GM21723 (cell line): Measurements from ENCODE around the gene TTC36.
"Not testable (repeated sequence)": the region's sequence is repeated elsewhere in the genome, so short reads cannot be mapped to it uniquely, and the experiment has no call there.

Experiments
- ATAC-seq: cut with Tn5 transposase; IDR thresholded peaks from one replicate; pipeline ENCODE4 v1.9.1; 2021; ENCODE audit warnings: mild to moderate bottlenecking, moderate library complexity; ENCODE audit not compliant: unreplicated experiment

Gene TTC36

GRCh38 chr11:118527109-118527508 lies at the start of gene TTC36:
Gene TTC36, plus strand, starts transcription at chr11:118527474. Its CDS starts 21 bp downstream, at chr11:118527495.
- ATAC-seq: no peak

GRCh38 chr11:118481238-118481637 lies 46.0 kb upstream of the TTC36 start:
- not testable (repeated sequence) for ATAC-seq

GRCh38 chr11:118484405-118484804 lies 42.9 kb upstream of the TTC36 start:
- no peak for ATAC-seq

GRCh38 chr11:118485273-118485672 lies 42.0 kb upstream of the TTC36 start:
- ATAC-seq: no peak

GRCh38 chr11:118488480-118489109 lies 38.7 kb upstream of the TTC36 start:
- ATAC-seq: no peak

GRCh38 chr11:118491041-118491440 lies 36.2 kb upstream of the TTC36 start:
- no peak for ATAC-seq

GRCh38 chr11:118497831-118498230 lies 29.4 kb upstream of the TTC36 start:
- no peak for ATAC-seq

GRCh38 chr11:118503216-118503615 lies 24.1 kb upstream of the TTC36 start:
- no peak for ATAC-seq

GRCh38 chr11:118511601-118512000 lies 15.7 kb upstream of the TTC36 start:
- ATAC-seq: no peak

GRCh38 chr11:118514103-118514502 lies 13.2 kb upstream of the TTC36 start:
- ATAC-seq: no peak

- ATAC-seq: no peak
Measured at GRCh38 chr11:118519549-118519948, 7.7 kb upstream of the TTC36 start.

- no peak for ATAC-seq
Measured at GRCh38 chr11:118521892-118522311, 5.4 kb upstream of the TTC36 start.

- ATAC-seq: no peak
Measured at GRCh38 chr11:118522571-118523072, 4.7 kb upstream of the TTC36 start.

GRCh38 chr11:118524356-118524755 lies 2.9 kb upstream of the TTC36 start:
- ATAC-seq: no peak

GRCh38 chr11:118524757-118525470 lies 2.4 kb upstream of the TTC36 start:
- no peak for ATAC-seq

- ATAC-seq: no peak
Measured at GRCh38 chr11:118526688-118527087, 586 bp upstream of the TTC36 start.

- no peak for ATAC-seq
Measured at GRCh38 chr11:118528511-118528910, 1.2 kb downstream of the TTC36 start.

GRCh38 chr11:118529584-118530175 lies 2.4 kb downstream of the TTC36 start:
- no peak for ATAC-seq

GRCh38 chr11:118530180-118530682 lies 3.0 kb downstream of the TTC36 start:
- no peak for ATAC-seq

- ATAC-seq: peak; percentile 82
Measured at GRCh38 chr11:118530683-118531596, 3.7 kb downstream of the TTC36 start, which contains the start of gene TMEM25. Gene TMEM25, plus strand, starts transcription at chr11:118531192. Its CDS starts 610 bp downstream, at chr11:118531802.
